HepG2 (cell line): ENCODE results near the gene SAMD4A. TPM values are rescaled to one million over a fixed set of nuclear protein-coding genes. Genes with fewer than 3 reads are reported as not detected.

Experiments used
- CBX5 ChIP-seq: sonication (generic); formaldehyde crosslinking; IDR thresholded peaks from 2 replicates; pipeline ENCODE4 v1.4.0; 2020; ENCODE audit warnings: missing genetic modification reagents, borderline replicate concordance
- FOXJ3 ChIP-seq: sonication (generic); formaldehyde crosslinking; IDR thresholded peaks from 2 replicates; pipeline ENCODE4 v1.4.0; 2020; ENCODE audit warnings: missing genetic modification reagents, mild to moderate bottlenecking, borderline replicate concordance
- GPN1 ChIP-seq: sonication (generic); formaldehyde crosslinking; IDR thresholded peaks from 2 replicates; pipeline ENCODE4 v1.5.1; 2020; ENCODE audit warnings: missing genetic modification reagents, borderline replicate concordance
- LCORL ChIP-seq, 2 experiments: fragments of 450-650 bp in 1 of 2; sonication (generic) in 1 of 2; formaldehyde crosslinking in 1 of 2; IDR thresholded peaks; 2 replicates each; pipeline versions ENCODE4 v1.5.0 to v1.6.1; 2017 to 2020; ENCODE audit warnings: antibody characterized with exemption in 1 of 2, missing genetic modification reagents in 1 of 2
- MXI1 ChIP-seq: IDR thresholded peaks from 3 replicates; pipeline ENCODE4 v1.6.1; 2012; ENCODE audit warnings: low read depth, low read length, inconsistent platforms, borderline replicate concordance
- PCBP2 ChIP-seq: fragments of 200-400 bp; formaldehyde crosslinking; optimal IDR thresholded peaks from 2 replicates; pipeline ENCODE3; 2018; ENCODE audit warnings: low read length, low read depth; ENCODE audit not compliant: poor library complexity, severe bottlenecking
- RXRB ChIP-seq: IDR thresholded peaks from 2 replicates; pipeline ENCODE4 v1.6.1; 2016; ENCODE audit warnings: borderline replicate concordance, missing genetic modification reagents, missing compliant biosample characterization
- SMC3 ChIP-seq: IDR thresholded peaks from 2 replicates; pipeline ENCODE4 v1.6.1; 2011; ENCODE audit warnings: low read length, improper control_type of control experiment
- STAG1 ChIP-seq: sonication (generic); formaldehyde crosslinking; IDR thresholded peaks from 2 replicates; pipeline ENCODE4 v1.4.0; 2020; ENCODE audit warnings: missing genetic modification reagents
- TCF7L2 ChIP-seq: IDR thresholded peaks from 2 replicates; pipeline ENCODE4 v1.6.1; 2011; ENCODE audit warnings: mild to moderate bottlenecking, low read depth, low read length, moderate library complexity
- ZBTB42 ChIP-seq: sonication (generic); formaldehyde crosslinking; IDR thresholded peaks from 2 replicates; pipeline ENCODE4 v1.5.0; 2020; ENCODE audit warnings: mild to moderate bottlenecking, missing genetic modification reagents
- ZNF205 ChIP-seq: IDR thresholded peaks from 2 replicates; pipeline ENCODE4 v1.6.1; 2018; ENCODE audit warnings: missing biosample characterization, missing genetic modification reagents
- ZNF230 ChIP-seq: sonication (generic); formaldehyde crosslinking; IDR thresholded peaks from 2 replicates; pipeline ENCODE4 v1.4.0; 2020; ENCODE audit warnings: mild to moderate bottlenecking, missing genetic modification reagents
- ZNF383 ChIP-seq: sonication (generic); formaldehyde crosslinking; IDR thresholded peaks from 2 replicates; pipeline ENCODE4 v1.4.0; 2020; ENCODE audit warnings: missing genetic modification reagents, mild to moderate bottlenecking, borderline replicate concordance
- ZNF556 ChIP-seq: sonication (generic); formaldehyde crosslinking; IDR thresholded peaks from 2 replicates; pipeline ENCODE4 v1.4.0; 2020; ENCODE audit warnings: mild to moderate bottlenecking, missing genetic modification reagents, borderline replicate concordance
- ZNF563 ChIP-seq: sonication (generic); formaldehyde crosslinking; IDR thresholded peaks from 2 replicates; pipeline ENCODE4 v1.8.0; 2022; ENCODE audit warnings: mild to moderate bottlenecking, moderate library complexity, missing genetic modification reagents
- polyA plus RNA-seq, 8 experiments: library from polyadenylated mRNA; depleted of rRNA in 3 of 8; stranded (reverse) in 7 of 8; unstranded in 1 of 8; fragments of >200 nt; fragmentation: Illumina TruSeq in 4 of 8; extraction: Trizol in 4 of 8; gene quantifications; 2 replicates each; pipeline versions ENCODE4 v1.2.1 to v1.2.3, GENCODE V29; 2011 to 2016; ENCODE audit warnings: low read depth in 4 of 8, missing spikeins in 1 of 8, mixed read lengths in 1 of 8; ENCODE audit not compliant: insufficient read depth in 1 of 8
- total RNA-seq, 5 experiments: library from RNA; depleted of rRNA; stranded (reverse); fragments of >200 nt; fragmentation: Illumina TruSeq; extraction: Trizol; gene quantifications; 2 replicates each; pipeline ENCODE4 v1.2.3, GENCODE V29; 2016; ENCODE audit warnings: low read depth in 1 of 5
- TF ChIP-seq, protein P1 (sequence below): sonication (generic); formaldehyde crosslinking; IDR thresholded peaks from 2 replicates; pipeline ENCODE4 v1.8.1; 2022; ENCODE audit warnings: mild to moderate bottlenecking, missing genetic modification reagents
- TF ChIP-seq, protein P2 (sequence below): sonication (generic); formaldehyde crosslinking; IDR thresholded peaks from 2 replicates; pipeline ENCODE4 v1.8.0; 2022; ENCODE audit warnings: missing genetic modification reagents, low read depth, mild to moderate bottlenecking, borderline replicate concordance
- TF ChIP-seq, protein P3 (sequence below): sonication (generic); formaldehyde crosslinking; IDR thresholded peaks from 2 replicates; pipeline ENCODE4 v1.4.0; 2020; ENCODE audit warnings: mild to moderate bottlenecking, low read depth, missing genetic modification reagents
- TF ChIP-seq, protein P4 (sequence below): sonication (generic); formaldehyde crosslinking; IDR thresholded peaks from 2 replicates; pipeline ENCODE4 v1.4.0; 2020; ENCODE audit warnings: mild to moderate bottlenecking, missing genetic modification reagents

The SAMD4A gene
- total and polyA plus RNA-seq, 2 of the 13 experiments (the other 11 are each of a cell fraction or from before 2014, with no cell fraction given): 11.8 to 13.0 TPM

DNA sequence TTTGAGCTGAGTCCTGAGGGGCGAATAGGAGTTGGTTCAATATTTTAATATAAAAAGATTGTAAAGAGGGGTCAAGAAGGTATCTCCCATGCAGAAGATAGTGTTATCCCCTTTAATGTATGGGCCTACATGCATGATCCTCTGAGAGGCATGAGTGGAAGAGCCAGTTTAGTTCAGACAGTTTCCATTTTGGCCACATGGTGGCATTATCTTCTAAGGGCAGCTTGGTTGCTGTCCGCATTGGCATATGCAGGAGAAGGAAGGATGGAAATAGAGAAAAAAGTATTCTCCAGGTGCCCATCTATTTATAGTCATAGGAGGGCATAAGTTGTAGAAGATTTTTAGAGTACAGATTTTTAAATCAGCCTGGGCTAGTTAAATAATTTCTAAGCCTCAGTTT, 5.4 kb downstream of the SAMD4A start (continued):
- TF ChIP-seq, protein P1, sequence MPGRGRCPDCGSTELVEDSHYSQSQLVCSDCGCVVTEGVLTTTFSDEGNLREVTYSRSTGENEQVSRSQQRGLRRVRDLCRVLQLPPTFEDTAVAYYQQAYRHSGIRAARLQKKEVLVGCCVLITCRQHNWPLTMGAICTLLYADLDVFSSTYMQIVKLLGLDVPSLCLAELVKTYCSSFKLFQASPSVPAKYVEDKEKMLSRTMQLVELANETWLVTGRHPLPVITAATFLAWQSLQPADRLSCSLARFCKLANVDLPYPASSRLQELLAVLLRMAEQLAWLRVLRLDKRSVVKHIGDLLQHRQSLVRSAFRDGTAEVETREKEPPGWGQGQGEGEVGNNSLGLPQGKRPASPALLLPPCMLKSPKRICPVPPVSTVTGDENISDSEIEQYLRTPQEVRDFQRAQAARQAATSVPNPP (CRISPR knock-in tag): no peak
- TF ChIP-seq ZNF563 (no peak), ZNF205 (CRISPR knock-in tag) (no peak), FOXJ3 (no peak), GPN1 (CRISPR knock-in tag) (no peak), ZNF383 (no peak), PCBP2 (no peak), MXI1 (no peak), ZBTB42 (CRISPR knock-in tag) (no peak), RXRB (CRISPR knock-in tag) (no peak), ZNF556 (CRISPR knock-in tag) (no peak), TCF7L2 (no peak), SMC3 (peak; percentile 59), STAG1 (CRISPR knock-in tag) (peak; percentile 66), CBX5 (peak; percentile 44; the same call in 1 of the 2 replicates), LCORL (IDR thresholded peaks at IDR 0.05) (no peak), LCORL (CRISPR knock-in tag; IDR thresholded peaks at IDR 0.05) (no peak), ZNF230 (CRISPR knock-in tag) (no peak)
- TF ChIP-seq, protein P2, sequence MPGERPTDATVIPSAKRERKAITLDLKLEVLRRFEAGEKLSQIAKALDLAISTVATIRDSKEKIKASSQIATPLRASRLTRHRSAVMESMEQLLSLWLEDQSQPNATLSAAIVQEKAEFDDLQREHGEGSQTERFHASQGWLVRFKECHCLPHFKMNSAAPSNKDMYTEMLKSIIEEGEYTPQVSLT (CRISPR knock-in tag): no peak
- TF ChIP-seq, protein P3, sequence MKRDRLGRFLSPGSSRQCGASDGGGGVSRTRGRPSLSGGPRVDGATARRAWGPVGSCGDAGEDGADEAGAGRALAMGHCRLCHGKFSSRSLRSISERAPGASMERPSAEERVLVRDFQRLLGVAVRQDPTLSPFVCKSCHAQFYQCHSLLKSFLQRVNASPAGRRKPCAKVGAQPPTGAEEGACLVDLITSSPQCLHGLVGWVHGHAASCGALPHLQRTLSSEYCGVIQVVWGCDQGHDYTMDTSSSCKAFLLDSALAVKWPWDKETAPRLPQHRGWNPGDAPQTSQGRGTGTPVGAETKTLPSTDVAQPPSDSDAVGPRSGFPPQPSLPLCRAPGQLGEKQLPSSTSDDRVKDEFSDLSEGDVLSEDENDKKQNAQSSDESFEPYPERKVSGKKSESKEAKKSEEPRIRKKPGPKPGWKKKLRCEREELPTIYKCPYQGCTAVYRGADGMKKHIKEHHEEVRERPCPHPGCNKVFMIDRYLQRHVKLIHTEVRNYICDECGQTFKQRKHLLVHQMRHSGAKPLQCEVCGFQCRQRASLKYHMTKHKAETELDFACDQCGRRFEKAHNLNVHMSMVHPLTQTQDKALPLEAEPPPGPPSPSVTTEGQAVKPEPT (CRISPR knock-in tag): no peak
- TF ChIP-seq, protein P4, sequence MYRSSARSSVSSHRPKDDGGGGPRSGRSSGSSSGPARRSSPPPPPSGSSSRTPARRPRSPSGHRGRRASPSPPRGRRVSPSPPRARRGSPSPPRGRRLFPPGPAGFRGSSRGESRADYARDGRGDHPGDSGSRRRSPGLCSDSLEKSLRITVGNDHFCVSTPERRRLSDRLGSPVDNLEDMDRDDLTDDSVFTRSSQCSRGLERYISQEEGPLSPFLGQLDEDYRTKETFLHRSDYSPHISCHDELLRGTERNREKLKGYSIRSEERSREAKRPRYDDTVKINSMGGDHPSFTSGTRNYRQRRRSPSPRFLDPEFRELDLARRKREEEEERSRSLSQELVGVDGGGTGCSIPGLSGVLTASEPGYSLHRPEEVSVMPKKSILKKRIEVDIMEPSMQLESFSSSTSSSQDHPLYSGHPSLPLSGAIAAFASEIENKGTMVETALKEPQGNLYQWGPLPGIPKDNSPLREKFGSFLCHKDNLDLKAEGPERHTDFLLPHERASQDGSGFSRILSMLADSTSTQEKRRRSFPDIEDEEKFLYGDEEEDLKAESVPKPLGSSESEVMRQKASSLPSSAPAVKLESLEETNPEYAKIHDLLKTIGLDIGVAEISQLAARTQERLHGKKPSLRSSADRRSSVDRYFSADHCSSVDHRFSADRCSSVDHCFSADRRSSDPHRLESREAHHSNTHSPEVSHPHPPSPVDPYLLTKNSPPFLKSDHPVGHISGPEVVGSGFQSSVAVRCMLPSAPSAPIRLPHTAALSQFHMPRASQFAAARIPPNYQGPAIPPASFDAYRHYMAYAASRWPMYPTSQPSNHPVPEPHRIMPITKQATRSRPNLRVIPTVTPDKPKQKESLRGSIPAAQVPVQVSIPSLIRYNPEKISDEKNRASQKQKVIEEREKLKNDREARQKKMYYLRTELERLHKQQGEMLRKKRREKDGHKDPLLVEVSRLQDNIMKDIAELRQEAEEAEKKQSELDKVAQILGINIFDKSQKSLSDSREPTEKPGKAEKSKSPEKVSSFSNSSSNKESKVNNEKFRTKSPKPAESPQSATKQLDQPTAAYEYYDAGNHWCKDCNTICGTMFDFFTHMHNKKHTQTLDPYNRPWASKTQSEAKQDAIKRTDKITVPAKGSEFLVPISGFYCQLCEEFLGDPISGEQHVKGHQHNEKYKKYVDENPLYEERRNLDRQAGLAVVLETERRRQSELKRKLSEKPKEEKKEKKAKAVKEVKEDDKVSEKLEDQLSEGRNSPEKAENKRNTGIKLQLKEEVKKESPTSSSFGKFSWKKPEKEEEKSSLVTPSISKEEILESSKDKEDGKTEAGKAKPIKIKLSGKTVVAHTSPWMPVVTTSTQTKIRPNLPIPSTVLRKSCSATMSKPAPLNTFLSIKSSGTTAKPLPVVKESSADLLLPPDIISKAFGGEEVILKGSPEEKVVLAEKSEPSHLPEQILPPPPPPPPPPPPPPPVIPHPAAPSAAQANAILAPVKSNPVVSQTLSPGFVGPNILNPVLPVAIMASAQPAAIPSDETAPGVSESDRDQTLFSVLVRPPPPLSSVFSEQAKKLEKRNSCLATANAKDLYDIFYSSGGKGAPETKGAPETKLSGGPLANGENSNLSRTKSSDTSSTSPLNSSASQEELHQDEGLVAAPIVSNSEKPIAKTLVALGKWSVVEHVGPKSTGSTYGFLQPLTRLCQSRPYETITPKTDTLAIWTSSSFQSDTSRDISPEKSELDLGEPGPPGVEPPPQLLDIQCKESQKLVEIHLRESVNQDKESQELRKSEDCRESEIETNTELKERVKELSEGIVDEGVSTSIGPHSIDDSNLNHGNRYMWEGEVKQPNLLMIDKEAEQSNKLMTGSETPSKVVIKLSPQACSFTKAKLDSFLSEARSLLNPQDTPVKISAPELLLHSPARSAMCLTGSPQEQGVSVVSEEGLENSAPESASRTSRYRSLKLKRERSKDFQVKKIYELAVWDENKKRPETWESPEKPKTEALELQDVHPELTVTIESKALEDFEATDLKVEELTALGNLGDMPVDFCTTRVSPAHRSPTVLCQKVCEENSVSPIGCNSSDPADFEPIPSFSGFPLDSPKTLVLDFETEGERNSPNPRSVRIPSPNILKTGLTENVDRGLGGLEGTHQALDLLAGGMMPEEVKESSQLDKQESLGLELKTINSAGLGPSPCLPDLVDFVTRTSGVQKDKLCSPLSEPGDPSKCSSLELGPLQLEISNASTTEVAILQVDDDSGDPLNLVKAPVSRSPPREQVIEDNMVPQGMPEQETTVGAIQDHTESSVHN: no peak
